Duodenal mucosa (tissue), 2 donors: ENCODE results near the gene FBXL4.

Experiments
- H3K27ac ChIP-seq: one replicate; pipeline ENCODE4 v1.7.0; 2013; ENCODE audit warnings: low read depth, low read length
- H3K27me3 ChIP-seq, 2 donors: one replicate each; pipeline ENCODE4 v1.7.0; 2013; ENCODE audit warnings: low read length in 2 of 2, control low read depth in 1 of 2; ENCODE audit not compliant: insufficient read depth in 2 of 2, control insufficient read depth in 1 of 2
- H3K36me3 ChIP-seq, 2 donors: one replicate each; pipeline ENCODE4 v1.7.0; 2013; ENCODE audit warnings: low read length in 2 of 2, control low read depth in 1 of 2; ENCODE audit not compliant: insufficient read depth in 2 of 2, control insufficient read depth in 1 of 2
- H3K4me1 ChIP-seq, 2 donors: one replicate each; pipeline ENCODE4 v1.7.0; 2013; ENCODE audit warnings: low read length in 2 of 2, control low read depth in 1 of 2; ENCODE audit not compliant: insufficient read depth in 2 of 2, control insufficient read depth in 1 of 2
- H3K4me3 ChIP-seq, 2 donors: one replicate each; pipeline ENCODE4 v1.7.0; 2013; ENCODE audit warnings: low read length in 2 of 2, low read depth in 1 of 2
- H3K9ac ChIP-seq, 2 donors: one replicate each; pipeline ENCODE4 v1.7.0; 2013; ENCODE audit warnings: low read length in 2 of 2, low read depth in 1 of 2
- H3K9me3 ChIP-seq, 2 donors: one replicate each; pipeline ENCODE4 v1.7.0; 2013; ENCODE audit warnings: low read length in 2 of 2, control low read depth in 1 of 2; ENCODE audit not compliant: control insufficient read depth in 1 of 2

Gene FBXL4

DNA sequence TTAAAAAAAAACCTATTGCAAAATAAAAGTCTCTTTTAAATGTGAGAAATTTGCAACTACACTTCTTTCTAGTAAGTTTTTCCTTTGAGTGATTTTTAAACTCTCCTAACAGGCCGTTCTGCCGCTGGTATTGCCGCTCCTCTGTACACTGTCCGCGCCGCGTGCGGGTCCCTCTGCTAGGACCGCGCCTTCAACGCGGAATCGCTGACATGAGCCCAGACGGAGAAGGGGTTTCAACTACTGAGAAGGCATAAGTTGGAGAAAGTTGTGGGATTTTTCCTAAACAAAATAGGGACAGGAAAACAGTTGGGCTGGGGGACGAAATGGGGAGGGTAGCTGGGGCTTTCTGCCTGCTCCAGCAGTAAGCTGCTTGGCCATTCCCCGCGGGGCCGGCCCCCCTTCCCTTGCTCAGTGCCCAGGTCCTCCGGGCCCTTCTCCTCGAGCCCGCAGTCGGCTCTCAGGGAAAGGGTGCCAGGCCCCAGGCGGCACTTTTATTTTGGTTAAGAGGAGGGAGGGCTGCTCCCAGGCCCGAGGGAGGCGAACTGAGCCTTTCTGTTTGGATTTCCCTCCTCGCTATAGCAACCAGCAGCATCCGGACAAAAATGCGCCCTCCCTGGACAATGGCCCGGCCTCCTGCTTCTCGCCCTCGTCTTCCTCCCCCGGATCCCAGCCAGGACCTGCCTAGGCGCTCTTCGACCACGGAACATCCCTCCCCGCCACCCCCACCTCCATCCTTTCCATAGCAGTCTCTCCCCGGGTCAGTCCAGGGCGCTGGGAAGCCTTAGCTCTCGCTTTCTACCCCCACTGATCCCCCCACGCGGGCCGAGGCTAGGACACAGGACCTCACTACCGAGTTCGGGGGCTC is 120.2 kb downstream of the FBXL4 start:
- Histone ChIP-seq H3K9ac (no peak overlapping the region), H3K4me1 (peaks cover 4 to 5% of the 10 kb centered on the region in 2 donors), H3K4me3 (no peak overlapping the region), H3K27me3 (peaks cover 84 to 91% of the 10 kb centered on the region in 2 donors), H3K27ac (no peak overlapping the region), H3K9me3 (no peaks in the 10 kb centered on the region), H3K36me3 (no peaks in the 10 kb centered on the region)

DNA sequence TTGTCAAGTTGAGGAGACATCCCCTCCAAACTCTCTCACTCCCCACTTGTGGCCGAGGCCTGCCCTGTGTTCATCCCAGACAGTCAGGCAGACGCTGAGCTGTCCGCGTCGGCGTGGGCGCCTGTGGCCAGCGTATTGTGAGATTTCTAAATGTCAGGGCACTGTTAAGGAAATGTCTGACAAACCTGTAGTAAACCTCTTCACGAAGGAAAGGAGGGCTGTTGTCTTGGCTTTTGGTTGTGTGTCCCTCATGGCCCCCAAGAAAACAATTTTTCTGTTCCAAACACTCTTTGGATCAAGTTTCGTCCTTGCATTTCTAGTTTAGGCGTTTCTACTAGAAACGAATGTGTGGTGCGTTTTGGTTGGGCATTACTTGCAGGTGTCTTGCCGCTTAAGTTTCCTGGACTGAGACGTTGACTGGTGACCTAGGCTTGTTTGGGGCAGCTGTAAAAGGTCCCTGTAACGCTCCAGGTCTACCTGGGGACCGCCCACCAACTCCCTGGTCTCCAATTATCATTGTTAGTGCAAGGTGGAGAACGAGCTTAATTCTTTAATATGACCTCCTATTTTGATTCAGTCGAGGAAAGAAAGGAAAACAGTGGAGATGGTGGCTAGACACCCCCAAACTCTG is 122.0 kb downstream of the FBXL4 start:
- no peak overlapping the region for H3K4me3 ChIP-seq
- H3K9me3 ChIP-seq: no peaks in the 10 kb centered on the region
- H3K36me3 ChIP-seq: no peaks in the 10 kb centered on the region
- peaks cover 75 to 78% of the 10 kb centered on the region in 2 donors for H3K27me3 ChIP-seq
- no peaks in the 10 kb centered on the region for H3K4me1 ChIP-seq
- no peak overlapping the region for H3K9ac ChIP-seq
- no peak overlapping the region for H3K27ac ChIP-seq

DNA sequence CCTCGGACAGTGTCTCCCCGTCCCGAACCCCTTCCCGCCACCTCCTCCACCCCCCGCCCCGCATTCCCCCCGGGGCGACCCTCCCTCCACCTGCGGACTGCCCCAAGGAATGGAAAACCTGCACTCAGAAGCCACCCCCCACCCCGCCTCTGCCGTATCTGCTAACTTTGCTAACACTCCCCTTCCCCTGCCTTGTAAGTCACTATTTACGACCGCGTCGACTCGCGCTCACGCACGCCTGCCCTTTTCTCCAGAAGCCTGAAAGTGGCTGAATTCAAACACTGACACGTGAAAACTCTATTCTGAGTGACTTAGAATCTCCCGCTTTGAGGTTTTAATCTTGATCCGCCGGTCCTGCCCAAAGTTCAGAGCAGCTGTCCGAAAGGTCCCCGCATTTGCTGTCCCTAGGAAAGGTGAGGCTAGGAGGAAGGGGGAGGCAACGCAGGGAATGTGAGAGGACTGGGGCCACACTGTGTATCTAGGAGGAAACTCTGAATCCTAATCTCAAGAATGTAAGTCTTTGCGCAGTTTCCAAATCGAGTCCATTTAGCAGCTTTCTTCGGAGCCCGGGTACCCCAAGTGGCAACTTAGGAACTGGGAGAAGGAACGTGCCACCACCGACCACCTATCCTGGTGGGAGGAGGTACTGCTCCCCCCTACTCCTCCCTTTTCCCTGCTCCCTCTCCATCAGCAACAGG is 122.7 kb downstream of the FBXL4 start:
- Histone ChIP-seq H3K4me1 (no peaks in the 10 kb centered on the region), H3K36me3 (no peaks in the 10 kb centered on the region), H3K4me3 (no peak overlapping the region), H3K9ac (no peak overlapping the region), H3K9me3 (no peaks in the 10 kb centered on the region), H3K27ac (no peak overlapping the region), H3K27me3 (peaks cover 68 to 72% of the 10 kb centered on the region in 2 donors)

DNA sequence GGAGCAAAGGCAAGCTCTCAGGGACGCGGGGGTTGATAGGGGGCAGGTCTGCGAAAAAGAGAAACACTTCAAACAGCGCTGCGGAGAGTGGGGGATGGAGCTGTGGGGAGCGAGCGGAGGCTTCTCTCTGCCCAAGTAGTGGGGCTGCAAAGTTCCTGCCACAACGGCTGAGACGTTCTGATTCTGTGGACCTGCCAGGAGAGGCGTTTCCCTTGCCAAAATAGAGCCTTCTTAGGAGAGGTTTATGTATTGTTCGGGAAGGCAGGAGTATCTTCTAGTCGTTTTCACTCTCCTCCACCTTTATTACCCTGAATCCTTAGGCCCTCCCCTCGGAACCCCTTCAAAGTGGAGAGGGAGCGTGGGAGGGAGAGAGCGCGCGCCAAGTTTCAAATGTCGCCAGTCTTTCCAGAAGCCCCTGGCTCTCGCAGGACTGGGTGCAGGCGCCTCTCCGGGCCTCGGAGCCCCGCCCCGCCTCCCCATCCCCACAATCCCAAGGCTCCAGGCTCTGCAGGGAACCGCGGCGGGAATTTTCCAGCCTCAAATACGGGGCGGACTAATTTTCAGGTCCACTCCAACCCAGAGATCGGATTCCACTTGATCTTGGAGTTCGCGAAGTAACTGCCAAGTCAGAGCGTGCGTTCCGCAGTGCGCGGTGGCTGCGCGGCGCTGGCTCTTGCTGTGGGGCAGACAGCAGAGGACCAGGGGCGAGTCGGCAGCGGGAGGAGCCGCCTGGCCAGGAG is 123.4 kb downstream of the FBXL4 start:
- H3K9me3 ChIP-seq: no peaks in the 10 kb centered on the region
- H3K9ac ChIP-seq: no peak overlapping the region
- no peaks in the 10 kb centered on the region for H3K4me1 ChIP-seq
- no peak overlapping the region for H3K27ac ChIP-seq
- peaks cover 62 to 74% of the 10 kb centered on the region in 2 donors for H3K27me3 ChIP-seq
- no peaks in the 10 kb centered on the region for H3K36me3 ChIP-seq
- no peak overlapping the region for H3K4me3 ChIP-seq

DNA sequence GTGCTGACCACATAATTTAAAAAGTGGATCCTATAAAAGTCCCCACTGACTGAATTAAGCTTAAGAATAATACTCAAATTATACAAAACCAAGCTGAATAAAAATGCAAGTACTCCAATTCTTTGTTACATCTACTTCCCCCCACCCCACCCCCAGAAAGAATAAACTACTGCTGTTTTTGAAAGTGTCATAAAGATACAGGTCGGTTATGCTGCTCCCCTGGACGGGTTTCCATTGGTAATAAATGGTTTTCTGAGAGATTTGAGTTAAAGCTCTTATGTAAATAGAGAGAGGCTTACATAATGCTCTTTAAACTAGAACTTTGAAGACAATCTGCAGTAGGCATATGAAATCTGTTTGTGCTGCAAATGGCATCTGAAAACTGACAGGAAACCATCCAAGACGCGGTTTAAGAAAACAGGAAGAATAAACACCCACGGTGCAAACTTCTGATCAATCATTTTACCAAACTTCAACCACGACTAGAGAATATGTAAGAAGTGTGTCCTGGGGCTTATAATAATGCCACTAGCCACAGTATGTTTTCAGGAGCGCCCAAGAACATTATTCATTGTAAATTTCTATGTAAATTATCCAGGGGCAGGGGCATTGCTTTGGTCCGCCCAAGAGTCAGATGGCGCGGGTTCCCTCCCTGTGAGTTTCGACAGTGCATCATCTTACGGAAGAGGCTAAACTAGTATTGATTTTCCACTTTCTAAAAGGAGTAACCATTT is 124.2 kb downstream of the FBXL4 start:
- H3K9ac ChIP-seq: no peak overlapping the region
- H3K36me3 ChIP-seq: no peaks in the 10 kb centered on the region
- peaks cover 56 to 70% of the 10 kb centered on the region in 2 donors for H3K27me3 ChIP-seq
- H3K4me3 ChIP-seq: no peak overlapping the region
- no peaks in the 10 kb centered on the region for H3K4me1 ChIP-seq
- H3K9me3 ChIP-seq: no peaks in the 10 kb centered on the region
- no peak overlapping the region for H3K27ac ChIP-seq

DNA sequence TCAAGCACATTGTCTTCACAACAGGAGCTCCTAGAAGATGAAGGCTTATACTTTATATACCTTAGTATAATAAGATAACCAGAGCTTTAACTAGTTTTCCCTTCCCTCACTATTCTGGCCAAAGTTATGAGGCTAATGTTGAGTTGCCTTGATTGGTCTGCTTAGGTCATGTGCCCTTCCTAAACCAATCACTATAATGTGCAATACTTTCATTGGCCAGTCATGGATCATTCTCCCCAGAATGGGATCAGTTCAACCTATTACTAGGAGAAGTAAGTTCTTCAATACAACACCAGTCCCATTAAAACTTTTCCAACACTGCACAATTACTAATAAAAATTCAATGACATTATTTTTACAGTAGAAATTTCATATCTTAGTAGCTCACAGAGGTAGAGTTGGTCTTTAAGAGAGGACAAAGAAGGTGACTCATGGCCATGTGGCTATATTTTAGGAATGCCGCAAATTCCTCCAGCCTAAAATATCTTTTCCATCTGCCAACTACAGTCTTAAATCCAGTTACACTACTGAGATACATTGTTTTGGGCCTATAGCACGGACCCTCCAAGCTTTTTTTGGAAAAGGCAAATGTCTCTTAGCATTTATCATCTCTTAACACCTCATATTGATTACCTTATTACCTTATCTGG is 125.9 kb downstream of the FBXL4 start:
- Histone ChIP-seq H3K27me3 (peaks cover 40 to 54% of the 10 kb centered on the region in 2 donors), H3K4me1 (no peaks in the 10 kb centered on the region)

More for the DNA sequence above, 125.9 kb downstream of the FBXL4 start:
- Histone ChIP-seq H3K27ac (no peak overlapping the region), H3K4me3 (no peak overlapping the region), H3K9ac (no peak overlapping the region), H3K36me3 (no peaks in the 10 kb centered on the region), H3K9me3 (no peaks in the 10 kb centered on the region)
